EL (cell line): ENCODE results near the gene SNUPN.
"Not testable (repeated sequence)": the region's sequence is repeated elsewhere in the genome, so short reads cannot be mapped to it uniquely, and the experiment has no call there.

Experiments used
- DNase-seq: peaks from one replicate; pipeline ENCODE4 v3.0.0-alpha.2; 2016

Gene SNUPN

GRCh38 chr15:75578173-75578947, 47.2 kb downstream of the SNUPN start:
- DNase-seq: no peak

GRCh38 chr15:75577401-75578172, 47.9 kb downstream of the SNUPN start:
- peak; percentile 30 for DNase-seq

GRCh38 chr15:75573648-75574384, 51.7 kb downstream of the SNUPN start:
- no peak for DNase-seq

GRCh38 chr15:75570126-75570845, 55.2 kb downstream of the SNUPN start:
- DNase-seq: peak; percentile 24

GRCh38 chr15:75565062-75565970, 60.2 kb downstream of the SNUPN start:
- no peak for DNase-seq

- no peak for DNase-seq
These were observed 63.6 kb downstream of the SNUPN start for GRCh38 chr15:75561888-75562287.

- DNase-seq: not testable (repeated sequence)
These were observed 66.2 kb downstream of the SNUPN start for GRCh38 chr15:75559360-75559759.

- not testable (repeated sequence) for DNase-seq
These were observed 66.6 kb downstream of the SNUPN start for GRCh38 chr15:75558955-75559354.

GRCh38 chr15:75554717-75555116, 70.8 kb downstream of the SNUPN start:
- peak; percentile 37 for DNase-seq

GRCh38 chr15:75553659-75554058, 71.9 kb downstream of the SNUPN start:
- no peak for DNase-seq

- DNase-seq: no peak
These were observed 74.4 kb downstream of the SNUPN start for GRCh38 chr15:75551091-75551490.
